K562 (cell line): ENCODE data around the gene CCT3. TPM values are rescaled to one million over a fixed set of nuclear protein-coding genes. Genes with fewer than 3 reads are reported as not detected.
A peak's percentile ranks its signal among the peaks of the same experiment; 100 is the strongest.

Experiments used
- CBX2 ChIP-seq: fragments of 200-600 bp; sonication (generic); IDR thresholded peaks from one replicate; pipeline ENCODE4 v1.6.1; 2012; ENCODE audit warnings: mild to moderate bottlenecking, low read length, inconsistent platforms; ENCODE audit not compliant: insufficient read depth, poor library complexity, severe bottlenecking
- CHD1 ChIP-seq: fragments of 200-600 bp; sonication (generic); IDR thresholded peaks from one replicate; pipeline ENCODE4 v1.6.1; 2012; ENCODE audit warnings: mild to moderate bottlenecking, moderate library complexity, low read length, inconsistent platforms
- CXXC5 ChIP-seq: fragments of 250-450 bp; sonication (Bioruptor Pico); IDR thresholded peaks from 2 replicates; pipeline ENCODE4 v1.8.0; 2022; ENCODE audit warnings: inconsistent platforms, mild to moderate bottlenecking, moderate library complexity
- EP400 ChIP-seq: fragments of 450-650 bp; IDR thresholded peaks from 2 replicates; pipeline ENCODE4 v1.6.1; 2017; ENCODE audit warnings: antibody characterized with exemption, mild to moderate bottlenecking, moderate library complexity
- FUS ChIP-seq: fragments of 200-400 bp; formaldehyde crosslinking; optimal IDR thresholded peaks from 2 replicates; pipeline ENCODE3; 2017; ENCODE audit warnings: low read depth, low read length
- GABPB1 ChIP-seq: sonication (generic); formaldehyde crosslinking; IDR thresholded peaks from 2 replicates; pipeline ENCODE4 v1.8.0; 2022; ENCODE audit warnings: mild to moderate bottlenecking, missing genetic modification reagents
- HDAC1 ChIP-seq, 2 experiments: fragments of 450-650 bp; IDR thresholded peaks; 2 replicates each; pipeline ENCODE4 v1.6.1; 2016 to 2017; ENCODE audit warnings: inconsistent platforms in 1 of 2, mild to moderate bottlenecking in 1 of 2, moderate library complexity in 1 of 2
- HDAC2 ChIP-seq: fragments of 450-650 bp; IDR thresholded peaks from 2 replicates; pipeline ENCODE4 v1.6.1; 2016; ENCODE audit warnings: mild to moderate bottlenecking
- L3MBTL2 ChIP-seq: fragments of 450-650 bp; IDR thresholded peaks from 2 replicates; pipeline ENCODE4 v1.6.1; 2016; ENCODE audit warnings: mild to moderate bottlenecking, moderate library complexity
- MTA2 ChIP-seq: fragments of 450-650 bp; IDR thresholded peaks from 2 replicates; pipeline ENCODE4 v1.6.1; 2016; ENCODE audit warnings: low read depth
- NR2C2 ChIP-seq, 2 experiments: fragments of 200-800 bp in 1 of 2; sonication (Bioruptor generic) in 1 of 2; sonication (generic) in 1 of 2; formaldehyde crosslinking in 1 of 2; IDR thresholded peaks; 2 replicates each; pipeline versions ENCODE4 v1.6.1 to v1.8.0; 2016 to 2022; ENCODE audit warnings: mild to moderate bottlenecking in 1 of 2, missing compliant biosample characterization in 1 of 2, missing genetic modification characterization in 1 of 2, missing genetic modification reagents in 1 of 2
- PHF20 ChIP-seq: fragments of 450-650 bp; IDR thresholded peaks from 2 replicates; pipeline ENCODE4 v1.6.1; 2018; ENCODE audit not compliant: partially characterized antibody
- PHTF2 ChIP-seq: fragments of 250-450 bp; sonication (Bioruptor Pico); IDR thresholded peaks from 2 replicates; pipeline ENCODE4 v1.5.0; 2021; ENCODE audit warnings: mild to moderate bottlenecking
- POLR2A ChIP-seq: fragments of 450-650 bp; conservative IDR thresholded peaks from 2 replicates; pipeline ENCODE4 v1.6.1; 2016
- POLR2AphosphoS5 ChIP-seq: IDR thresholded peaks from 2 replicates; pipeline ENCODE4 v1.6.1; 2011; ENCODE audit warnings: mild to moderate bottlenecking, low read depth, low read length, moderate library complexity; ENCODE audit not compliant: control insufficient read depth, insufficient read depth
- POLR2G ChIP-seq: fragments of 200-400 bp; formaldehyde crosslinking; IDR thresholded peaks from 2 replicates; pipeline ENCODE4 v1.6.1; 2017; ENCODE audit warnings: low read depth, mild to moderate bottlenecking, antibody characterized with exemption, low read length, moderate library complexity
- PRMT5 ChIP-seq: sonication (generic); formaldehyde crosslinking; IDR thresholded peaks from 2 replicates; pipeline ENCODE4 v1.5.0; 2020; ENCODE audit warnings: missing genetic modification reagents
- SIN3A ChIP-seq, 2 experiments: fragments of 150-350 bp in 1 of 2; IDR thresholded peaks; 2 replicates each; pipeline ENCODE4 v1.6.1; 2011 to 2016; ENCODE audit warnings: borderline replicate concordance in 2 of 2, low read depth in 2 of 2, low read length in 2 of 2, mild to moderate bottlenecking in 2 of 2, moderate library complexity in 2 of 2; ENCODE audit not compliant: control insufficient read depth in 1 of 2
- SNIP1 ChIP-seq: fragments of 450-650 bp; IDR thresholded peaks from 2 replicates; pipeline ENCODE4 v1.7.1; 2017; ENCODE audit warnings: low read depth, mild to moderate bottlenecking
- SRSF9 ChIP-seq: fragments of 200-400 bp; formaldehyde crosslinking; IDR thresholded peaks from 2 replicates; pipeline ENCODE4 v1.6.1; 2017; ENCODE audit warnings: low read depth, low read length, borderline replicate concordance
- TAF1 ChIP-seq: IDR thresholded peaks from 2 replicates; pipeline ENCODE4 v1.6.1; 2011; ENCODE audit warnings: mild to moderate bottlenecking, low read length, moderate library complexity; ENCODE audit not compliant: insufficient read depth, control insufficient read depth, severe bottlenecking; ENCODE audit errors: extremely low read depth
- TBP ChIP-seq: optimal IDR thresholded peaks from 2 replicates; pipeline ENCODE3; 2011; ENCODE audit warnings: low read depth, low read length, improper control_type of control experiment
- ZBTB9 ChIP-seq: fragments of 450-650 bp; formaldehyde crosslinking; IDR thresholded peaks from 2 replicates; pipeline ENCODE4 v1.4.0; 2020; ENCODE audit warnings: mild to moderate bottlenecking, moderate library complexity
- ZFP1 ChIP-seq: fragments of 450-650 bp; formaldehyde crosslinking; IDR thresholded peaks from 2 replicates; pipeline ENCODE4 v1.4.0; 2020; ENCODE audit warnings: mild to moderate bottlenecking, mixed read lengths
- ZNF212 ChIP-seq: fragments of 450-650 bp; formaldehyde crosslinking; IDR thresholded peaks from 2 replicates; pipeline ENCODE4 v1.4.0; 2020; ENCODE audit warnings: mild to moderate bottlenecking
- ZNF274 ChIP-seq: IDR thresholded peaks from 2 replicates; pipeline ENCODE4 v1.6.1; 2011; ENCODE audit warnings: low read depth, mild to moderate bottlenecking, low read length, moderate library complexity, borderline replicate concordance
- ZNF316 ChIP-seq: fragments of 450-650 bp; IDR thresholded peaks from 2 replicates; pipeline ENCODE4 v1.6.1; 2016
- polyA plus RNA-seq, 8 experiments: library from polyadenylated mRNA; depleted of rRNA in 4 of 8; stranded (reverse) in 5 of 8; unstranded in 3 of 8; fragments of >200 nt; fragmentation: Nextera tagmentation in 2 of 8; fragmentation: Illumina TruSeq in 1 of 8; extraction: Ambion mirVana in 2 of 8; extraction: Trizol in 1 of 8; gene quantifications; 2 replicates each; pipeline versions ENCODE4 v1.2.1 to v1.2.3, GENCODE V29; 2011 to 2014; ENCODE audit warnings: inconsistent platforms in 1 of 8, missing spikeins in 1 of 8
- total RNA-seq, 7 experiments: library from RNA; depleted of rRNA in 6 of 7; stranded (reverse); fragments of >200 nt in 6 of 7; fragmentation: Illumina TruSeq in 2 of 7; extraction: Trizol in 2 of 7; gene quantifications; 2 replicates each; pipeline versions ENCODE4 v1.2.1 to v1.2.3, GENCODE V29; 2011 to 2021; ENCODE audit warnings: low replicate concordance in 1 of 7
- TF ChIP-seq, protein P1 (sequence below): fragments of 450-650 bp; IDR thresholded peaks from 2 replicates; pipeline ENCODE4 v1.6.1; 2016; ENCODE audit warnings: borderline replicate concordance

CCT3 gene
- total and polyA plus RNA-seq, 9 of the 15 experiments (the other 6 are each of a cell fraction or from before 2014, with no cell fraction given): 475 to 1,167 (median 610) TPM

DNA sequence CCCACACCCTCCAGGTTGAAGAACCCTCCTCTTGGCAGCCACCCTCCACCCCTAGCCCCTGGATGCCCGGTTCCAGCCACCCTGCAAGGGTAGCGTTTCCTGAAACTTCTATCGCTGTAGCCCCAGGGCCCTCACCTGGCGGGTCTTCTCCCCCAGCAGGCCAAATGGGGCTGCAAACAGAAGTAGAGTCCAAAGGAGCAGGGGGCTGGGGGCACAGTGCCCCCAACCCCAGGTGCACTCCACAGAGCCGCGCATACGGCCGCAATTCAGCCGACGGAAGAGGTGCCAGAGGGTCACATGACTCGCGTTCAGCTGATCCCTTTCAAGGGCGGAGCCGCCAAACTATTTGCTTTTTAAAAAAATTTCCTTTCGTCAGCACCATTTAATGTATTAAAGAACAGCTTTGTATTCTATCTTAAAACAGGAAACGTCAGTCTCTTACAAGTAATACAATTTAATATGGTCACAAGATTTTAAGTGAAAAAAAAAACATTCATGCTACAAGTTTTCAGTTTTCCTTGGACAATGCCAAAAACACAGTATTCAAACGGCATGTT, 42.6 kb downstream of the CCT3 start, which contains the start of gene GLMP (continued):
- TF ChIP-seq, protein P1, sequence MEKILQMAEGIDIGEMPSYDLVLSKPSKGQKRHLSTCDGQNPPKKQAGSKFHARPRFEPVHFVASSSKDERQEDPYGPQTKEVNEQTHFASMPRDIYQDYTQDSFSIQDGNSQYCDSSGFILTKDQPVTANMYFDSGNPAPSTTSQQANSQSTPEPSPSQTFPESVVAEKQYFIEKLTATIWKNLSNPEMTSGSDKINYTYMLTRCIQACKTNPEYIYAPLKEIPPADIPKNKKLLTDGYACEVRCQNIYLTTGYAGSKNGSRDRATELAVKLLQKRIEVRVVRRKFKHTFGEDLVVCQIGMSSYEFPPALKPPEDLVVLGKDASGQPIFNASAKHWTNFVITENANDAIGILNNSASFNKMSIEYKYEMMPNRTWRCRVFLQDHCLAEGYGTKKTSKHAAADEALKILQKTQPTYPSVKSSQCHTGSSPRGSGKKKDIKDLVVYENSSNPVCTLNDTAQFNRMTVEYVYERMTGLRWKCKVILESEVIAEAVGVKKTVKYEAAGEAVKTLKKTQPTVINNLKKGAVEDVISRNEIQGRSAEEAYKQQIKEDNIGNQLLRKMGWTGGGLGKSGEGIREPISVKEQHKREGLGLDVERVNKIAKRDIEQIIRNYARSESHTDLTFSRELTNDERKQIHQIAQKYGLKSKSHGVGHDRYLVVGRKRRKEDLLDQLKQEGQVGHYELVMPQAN: peak; percentile 92
- TF ChIP-seq ZNF316: peak; percentile 52
- 0 out of 2 replicates have a peak, but pooled peaks have one; percentile 20 for TF ChIP-seq NR2C2 (CRISPR knock-in tag; IDR thresholded peaks at IDR 0.05)
- TF ChIP-seq NR2C2 (tag; IDR thresholded peaks at IDR 0.05): no peak
- TF ChIP-seq PHTF2: no peak
- TF ChIP-seq POLR2AphosphoS5: peak; percentile 17; the same call in 1 of the 2 replicates
- no peak for TF ChIP-seq ZNF274
- peak; percentile 72 for TF ChIP-seq POLR2G
- TF ChIP-seq SNIP1: no peak
- TF ChIP-seq SRSF9: no peak
- TF ChIP-seq ZNF212: no peak
- TF ChIP-seq EP400: 0 out of 2 replicates have a peak, but pooled peaks have one; percentile 24
- peak; percentile 39; the same call in 1 of the 2 replicates for TF ChIP-seq GABPB1 (CRISPR knock-in tag)
- TF ChIP-seq L3MBTL2: peak; percentile 73
- TF ChIP-seq ZBTB9: peak; percentile 60; the same call in 1 of the 2 replicates
- peak; percentile 13 for TF ChIP-seq TAF1
- peak in 1 of 2 experiments; percentile 92; a peak in 2 of 4 replicates for TF ChIP-seq HDAC1 (IDR thresholded peaks at IDR 0.05)
- peak; percentile 97 for TF ChIP-seq PHF20
- no peak for TF ChIP-seq ZFP1
- peak; percentile 67 for TF ChIP-seq POLR2A
- TF ChIP-seq CBX2: no peak
- TF ChIP-seq PRMT5 (CRISPR knock-in tag): no peak
- TF ChIP-seq CXXC5 (CRISPR knock-in tag): peak; percentile 69
- TF ChIP-seq HDAC2: peak; percentile 47; the same call in 1 of the 2 replicates
- no peak for TF ChIP-seq MTA2
- TF ChIP-seq CHD1: no peak
- peak; percentile 56 to 96; a peak in 2 of 4 replicates for TF ChIP-seq SIN3A (IDR thresholded peaks at IDR 0.05; ENCODE audit: borderline replicate concordance in 2 of 2, control insufficient read depth in 1 of 2, low read depth in 2 of 2, low read length in 2 of 2)
- no peak for TF ChIP-seq FUS
- TF ChIP-seq TBP: peak; percentile 32
